ENCODE data around the gene HELT.

HELT gene

DNA sequence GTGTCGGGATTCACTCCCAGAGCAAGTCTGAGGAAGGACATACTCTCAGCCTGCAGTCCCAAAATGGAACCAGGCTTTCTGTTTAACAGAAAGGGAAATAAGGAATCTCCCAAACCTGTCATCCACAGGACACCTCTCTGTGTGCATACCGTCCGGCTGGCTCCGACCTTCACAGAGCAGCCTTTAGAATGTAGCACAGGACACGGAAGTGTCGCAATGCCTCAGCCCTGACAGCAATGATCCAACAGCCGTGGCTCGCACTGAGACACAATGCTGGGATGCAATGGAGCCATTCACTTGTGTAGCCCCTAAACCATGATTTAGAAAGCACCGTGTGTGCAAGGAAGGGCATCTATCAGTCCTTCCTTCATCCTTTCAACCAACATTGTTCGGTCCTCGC is 15.5 kb upstream of the HELT start:
- no peak for TF ChIP-seq MYC (IDR thresholded peaks at IDR 0.05; ENCODE audit: low read depth, low read length)
- no peak for TF ChIP-seq POLR2A (IDR thresholded peaks at IDR 0.05; ENCODE audit: extremely low read depth, insufficient read length)
- TF ChIP-seq, protein P1, sequence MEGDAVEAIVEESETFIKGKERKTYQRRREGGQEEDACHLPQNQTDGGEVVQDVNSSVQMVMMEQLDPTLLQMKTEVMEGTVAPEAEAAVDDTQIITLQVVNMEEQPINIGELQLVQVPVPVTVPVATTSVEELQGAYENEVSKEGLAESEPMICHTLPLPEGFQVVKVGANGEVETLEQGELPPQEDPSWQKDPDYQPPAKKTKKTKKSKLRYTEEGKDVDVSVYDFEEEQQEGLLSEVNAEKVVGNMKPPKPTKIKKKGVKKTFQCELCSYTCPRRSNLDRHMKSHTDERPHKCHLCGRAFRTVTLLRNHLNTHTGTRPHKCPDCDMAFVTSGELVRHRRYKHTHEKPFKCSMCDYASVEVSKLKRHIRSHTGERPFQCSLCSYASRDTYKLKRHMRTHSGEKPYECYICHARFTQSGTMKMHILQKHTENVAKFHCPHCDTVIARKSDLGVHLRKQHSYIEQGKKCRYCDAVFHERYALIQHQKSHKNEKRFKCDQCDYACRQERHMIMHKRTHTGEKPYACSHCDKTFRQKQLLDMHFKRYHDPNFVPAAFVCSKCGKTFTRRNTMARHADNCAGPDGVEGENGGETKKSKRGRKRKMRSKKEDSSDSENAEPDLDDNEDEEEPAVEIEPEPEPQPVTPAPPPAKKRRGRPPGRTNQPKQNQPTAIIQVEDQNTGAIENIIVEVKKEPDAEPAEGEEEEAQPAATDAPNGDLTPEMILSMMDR (IDR thresholded peaks at IDR 0.05; ENCODE audit: low read depth, low read length), result no peak
- TF ChIP-seq, protein P2, sequence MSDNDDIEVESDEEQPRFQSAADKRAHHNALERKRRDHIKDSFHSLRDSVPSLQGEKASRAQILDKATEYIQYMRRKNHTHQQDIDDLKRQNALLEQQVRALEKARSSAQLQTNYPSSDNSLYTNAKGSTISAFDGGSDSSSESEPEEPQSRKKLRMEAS (IDR thresholded peaks at IDR 0.05; ENCODE audit: low read depth, low read length), result no peak
- DNase-seq (ENCODE audit: low read depth), result peak; percentile 72
- no peak overlapping the region for H3K4me3 ChIP-seq (ENCODE audit: low read depth, low read length)

DNA sequence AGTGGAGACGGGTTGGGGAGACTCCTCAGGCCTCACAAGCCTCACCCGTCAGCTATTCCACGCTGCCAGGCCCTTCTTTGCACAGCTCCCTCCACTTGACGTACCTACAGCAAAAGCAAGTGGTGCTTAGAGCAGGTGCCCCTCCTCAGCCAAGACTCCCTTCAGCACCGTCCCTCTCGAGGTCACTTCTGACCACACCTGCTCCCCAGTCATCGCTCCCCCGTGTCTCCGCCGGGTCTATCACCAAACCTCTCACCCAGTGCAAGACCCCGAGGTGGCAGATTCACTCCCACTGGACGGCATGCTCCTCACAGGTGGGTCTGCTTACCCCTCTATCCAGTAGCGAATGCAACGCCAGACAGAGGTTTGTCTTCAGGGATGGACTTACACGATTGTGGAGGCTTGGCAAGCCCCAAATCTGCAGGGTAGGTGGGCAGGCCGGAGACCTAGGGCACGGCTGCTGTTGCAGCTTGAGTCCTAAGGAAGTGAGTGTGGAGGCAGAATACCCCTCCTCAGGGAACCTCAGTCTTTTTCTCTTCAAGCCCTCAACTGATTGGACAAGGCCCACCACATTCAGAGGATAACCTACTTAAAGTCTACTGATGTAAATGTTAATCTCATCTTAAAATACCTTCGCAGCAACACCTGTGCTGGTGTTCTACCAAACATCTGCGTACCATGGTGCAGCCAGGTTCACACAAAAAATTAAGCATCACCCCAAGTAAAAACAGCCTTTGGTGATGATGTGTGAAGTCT is 14.5 kb upstream of the HELT start:
- TF ChIP-seq, protein P2 (IDR thresholded peaks at IDR 0.05; ENCODE audit: low read depth, low read length), result no peak
- TF ChIP-seq MYC (IDR thresholded peaks at IDR 0.05; ENCODE audit: low read depth, low read length) (no peak), POLR2A (IDR thresholded peaks at IDR 0.05; ENCODE audit: extremely low read depth, insufficient read length) (no peak)
- TF ChIP-seq, protein P1 (IDR thresholded peaks at IDR 0.05; ENCODE audit: low read depth, low read length), result no peak
- H3K4me3 ChIP-seq (ENCODE audit: low read depth, low read length), result no peak overlapping the region
- no peak for DNase-seq (ENCODE audit: low read depth)

DNA sequence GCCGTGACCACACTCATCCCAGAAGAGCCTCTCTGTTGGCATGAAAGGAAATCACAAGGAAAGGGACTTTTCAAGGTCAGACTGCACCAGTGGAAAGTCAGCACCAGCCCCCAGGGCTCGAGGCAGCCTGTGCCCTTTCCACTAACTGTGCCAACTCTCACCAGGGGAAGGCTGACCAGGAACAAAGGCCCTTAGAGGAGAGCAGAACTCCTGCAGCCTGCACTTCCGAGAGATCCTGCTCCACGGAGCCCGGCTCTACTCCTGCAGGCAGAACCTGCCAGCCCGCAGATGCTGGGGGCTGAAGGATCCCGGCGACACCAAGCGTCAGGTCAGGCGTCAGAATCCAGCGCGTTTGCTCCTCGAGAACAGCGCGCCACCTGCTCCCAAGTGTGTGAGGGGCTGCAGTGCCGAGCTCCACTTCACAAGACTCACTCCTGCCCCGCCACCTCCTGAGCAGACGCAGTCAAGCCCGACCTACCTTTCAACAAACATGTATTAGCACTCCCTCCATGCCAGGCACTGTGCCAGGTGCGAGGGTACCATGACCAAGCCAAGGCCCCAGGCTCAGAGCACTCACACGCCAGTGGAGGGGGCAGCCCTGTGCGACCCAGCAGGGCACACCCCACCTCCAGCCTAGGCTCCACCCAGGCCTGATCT is 13.6 kb upstream of the HELT start:
- no peak for DNase-seq (ENCODE audit: low read depth)
- no peak overlapping the region for H3K4me3 ChIP-seq (ENCODE audit: low read depth, low read length)
- TF ChIP-seq POLR2A (IDR thresholded peaks at IDR 0.05; ENCODE audit: extremely low read depth, insufficient read length) (no peak), MYC (IDR thresholded peaks at IDR 0.05; ENCODE audit: low read depth, low read length) (no peak)
- TF ChIP-seq, protein P2 (IDR thresholded peaks at IDR 0.05; ENCODE audit: low read depth, low read length), result no peak
- TF ChIP-seq, protein P1 (IDR thresholded peaks at IDR 0.05; ENCODE audit: low read depth, low read length), result no peak

DNA sequence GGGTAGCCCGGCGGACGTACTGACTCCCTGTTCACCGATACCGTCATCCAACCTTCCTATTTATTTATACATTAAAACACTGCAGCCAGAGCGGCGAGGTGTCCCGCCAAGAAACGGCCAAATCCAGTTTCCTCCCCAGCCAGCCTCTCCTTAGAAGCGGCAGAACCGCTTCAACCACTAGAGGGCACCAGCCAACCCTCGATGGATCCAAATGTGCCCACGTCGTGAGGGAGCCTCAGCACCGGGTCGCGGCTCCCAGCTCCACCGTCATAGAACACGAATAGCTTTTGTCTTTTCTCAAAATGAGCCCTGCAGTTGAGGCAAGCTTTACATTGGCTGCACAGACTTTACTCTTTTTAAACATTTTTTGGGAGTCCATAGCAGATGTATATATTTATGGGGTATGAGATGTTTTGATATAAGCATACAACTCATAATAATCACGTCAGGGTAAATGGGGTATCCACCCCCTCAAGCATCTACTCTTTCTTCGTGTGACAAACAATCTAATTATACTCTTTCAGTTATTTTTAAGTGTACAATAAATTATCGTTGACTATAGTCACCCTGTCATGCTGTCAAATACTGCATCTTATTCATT is 13.0 kb upstream of the HELT start:
- peak; percentile 85 for DNase-seq (ENCODE audit: low read depth)
- H3K4me3 ChIP-seq (ENCODE audit: low read depth, low read length), result no peak overlapping the region
- no peak for TF ChIP-seq POLR2A (IDR thresholded peaks at IDR 0.05; ENCODE audit: extremely low read depth, insufficient read length)
- TF ChIP-seq, protein P2 (IDR thresholded peaks at IDR 0.05; ENCODE audit: low read depth, low read length), result peak; percentile 40; the same call in 1 of the 2 replicates
- TF ChIP-seq MYC (IDR thresholded peaks at IDR 0.05; ENCODE audit: low read depth, low read length), result peak; percentile 45
- TF ChIP-seq, protein P1 (IDR thresholded peaks at IDR 0.05; ENCODE audit: low read depth, low read length), result peak; percentile 91

DNA sequence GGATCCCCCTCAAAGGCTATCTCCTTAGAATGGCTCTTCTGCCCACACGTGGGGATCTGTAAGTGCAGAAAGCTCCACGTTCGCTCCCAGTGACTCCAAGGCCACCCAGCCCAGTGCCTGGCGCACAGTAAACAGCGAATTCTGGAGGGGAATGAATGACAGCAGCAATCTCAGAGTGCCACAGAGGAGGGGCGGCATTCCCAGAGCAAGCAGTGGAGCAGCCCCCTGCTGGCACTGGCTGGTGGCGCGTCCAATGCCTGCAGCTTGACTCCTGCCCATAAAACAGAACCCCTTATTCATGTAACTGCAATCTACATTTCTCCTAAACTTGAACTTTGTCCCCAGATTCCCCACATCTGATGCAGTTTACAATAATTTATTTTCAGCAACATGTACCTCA is 6.9 kb upstream of the HELT start:
- DNase-seq (ENCODE audit: low read depth), result peak; percentile 53

More for the DNA sequence above, 6.9 kb upstream of the HELT start:
- TF ChIP-seq MYC (IDR thresholded peaks at IDR 0.05; ENCODE audit: low read depth, low read length) (no peak), POLR2A (IDR thresholded peaks at IDR 0.05; ENCODE audit: extremely low read depth, insufficient read length) (no peak)
- TF ChIP-seq, protein P1 (IDR thresholded peaks at IDR 0.05; ENCODE audit: low read depth, low read length), result peak; percentile 79
- no peak overlapping the region for H3K4me3 ChIP-seq (ENCODE audit: low read depth, low read length)
